K562 (cell line): ENCODE measurements around the gene SAMD4A. TPM values are rescaled to one million over a fixed set of nuclear protein-coding genes. Genes with fewer than 3 reads are reported as not detected.

Source experiments
- ATAC-seq: fragments of 200-7000 bp; cut with Tn5 transposase; 3 replicates; pipeline ENCODE4 v1.9.1; 2020; ENCODE audit warnings: moderate library complexity
- BruUV-seq: library from RNA; stranded (reverse); fragments of 400-500 nt; replicated peaks from 2 replicates; lab custom pipeline; 2021; lab: Mats Ljungman, UMichigan
- CTCF ChIA-PET: fragments of 300-600 bp; formaldehyde crosslinking; extraction: SDS; loops from one replicate; lab custom pipeline; 2021; ENCODE audit warnings: low intra/inter-chr PET ratio; lab: Yijun Ruan, JAX
- POLR2A ChIA-PET: fragments of 300-600, 350-650 bp; sonication (Branson Sonifier 250); formaldehyde crosslinking; extraction: SDS; loops from one replicate; lab custom pipeline; 2021; ENCODE audit warnings: antibody characterized with exemption, inconsistent platforms; lab: Yijun Ruan, JAX
- DNase-seq, 4 experiments: peaks; one replicate each; pipeline versions ENCODE4 v3.0.0 to v3.0.0-alpha.2; 2011 to 2018; ENCODE audit warnings: low spot score in 3 of 4, mixed read lengths in 3 of 4; ENCODE audit errors: extremely low read depth in 1 of 4
- FAIRE-seq: peaks from 2 replicates; lab custom pipeline; 2011; peaks lifted over from hg19 to GRCh38; lab: Jason Lieb, UNC
- H2AFZ ChIP-seq: 2 replicates; pipeline ENCODE4 v1.6.0; 2011; ENCODE audit warnings: low read depth, low read length, control low read depth, inconsistent platforms
- H3K27ac ChIP-seq: fragments of 200-600 bp; 3 replicates; pipeline ENCODE4 v1.8.0; 2011; ENCODE audit warnings: low read depth, mild to moderate bottlenecking, control low read depth, inconsistent platforms, low read length, moderate library complexity, mixed read lengths; ENCODE audit errors: extremely low read depth
- H3K27me3 ChIP-seq, 2 experiments: fragments of 300-600 bp in 1 of 2; 2 replicates in 1 of 2; 3 replicates in 1 of 2; pipeline versions ENCODE4 v1.6.0 to v1.8.0; 2011; ENCODE audit warnings: inconsistent platforms in 2 of 2, low read length in 2 of 2, mild to moderate bottlenecking in 1 of 2, mixed read lengths in 1 of 2, moderate library complexity in 1 of 2; ENCODE audit not compliant: control insufficient read depth in 2 of 2, insufficient read depth in 2 of 2
- H3K36me3 ChIP-seq: fragments of 300-600 bp; 3 replicates; pipeline ENCODE4 v1.8.0; 2011; ENCODE audit warnings: mild to moderate bottlenecking, low read length, inconsistent platforms; ENCODE audit not compliant: control insufficient read depth, insufficient read depth
- H3K4me1 ChIP-seq, 2 experiments: fragments of 200-600 bp in 1 of 2; replicated peaks in 1 of 2; 2 replicates in 1 of 2; 3 replicates in 1 of 2; pipeline versions ENCODE4 v1.5.1 to v1.8.0; 2011; ENCODE audit warnings: inconsistent platforms in 2 of 2, low read length in 2 of 2, mild to moderate bottlenecking in 1 of 2, mixed read lengths in 1 of 2, moderate library complexity in 1 of 2; ENCODE audit not compliant: control insufficient read depth in 2 of 2, insufficient read depth in 2 of 2
- H3K4me2 ChIP-seq: 2 replicates; pipeline ENCODE4 v1.6.1; 2011; ENCODE audit warnings: low read length, control low read depth, inconsistent platforms, mixed read lengths; ENCODE audit not compliant: insufficient read depth
- H3K4me3 ChIP-seq: fragments of 200-600 bp; sonication (generic), shearing (Covaris generic); 2 replicates; pipeline ENCODE4 v1.5.1; 2016; ENCODE audit warnings: control low read depth, inconsistent platforms
- H3K79me2 ChIP-seq: fragments of 200-600 bp; 3 replicates; pipeline ENCODE4 v1.8.0; 2011; ENCODE audit warnings: low read length, inconsistent platforms; ENCODE audit not compliant: control insufficient read depth, insufficient read depth
- H3K9ac ChIP-seq, 2 experiments: 2 replicates each; pipeline versions ENCODE4 v1.6.0 to v1.6.1; 2011; ENCODE audit warnings: low read depth in 2 of 2, low read length in 2 of 2, control low read depth in 1 of 2, inconsistent platforms in 1 of 2, mild to moderate bottlenecking in 1 of 2, mixed read lengths in 1 of 2; ENCODE audit not compliant: insufficient read depth in 1 of 2
- H3K9me1 ChIP-seq: one replicate; pipeline ENCODE4 v1.6.0; 2011; ENCODE audit warnings: inconsistent platforms, mild to moderate bottlenecking, low read length, moderate library complexity; ENCODE audit not compliant: control insufficient read depth, insufficient read depth
- H3K9me3 ChIP-seq: replicated peaks from 2 replicates; pipeline ENCODE4 v1.5.1; 2011; ENCODE audit warnings: low read depth, low read length, inconsistent platforms; ENCODE audit not compliant: control insufficient read depth, insufficient read depth
- H4K20me1 ChIP-seq: replicated peaks from 2 replicates; pipeline ENCODE4 v1.6.1; 2011; ENCODE audit warnings: low read length, inconsistent platforms, mixed read lengths; ENCODE audit not compliant: control insufficient read depth, insufficient read depth
- BCOR ChIP-seq: fragments of 450-650 bp; IDR thresholded peaks from 2 replicates; pipeline ENCODE4 v1.6.1; 2016
- BHLHE40 ChIP-seq: IDR thresholded peaks from 2 replicates; pipeline ENCODE4 v1.6.1; 2011; ENCODE audit warnings: low read length, improper control_type of control experiment
- BMI1 ChIP-seq: fragments of 150-350 bp; IDR thresholded peaks from 2 replicates; pipeline ENCODE4 v1.6.1; 2014; ENCODE audit warnings: low read length
- NR4A1 ChIP-seq, 2 experiments: fragments of 250-450 bp in 1 of 2; fragments of 450-650 bp in 1 of 2; sonication (Bioruptor Pico) in 1 of 2; IDR thresholded peaks; 2 replicates each; pipeline versions ENCODE4 v1.4.0 to v1.6.1; 2016 to 2020; ENCODE audit warnings: mild to moderate bottlenecking in 2 of 2, missing compliant biosample characterization in 1 of 2, missing genetic modification characterization in 1 of 2, moderate library complexity in 1 of 2
- SAFB ChIP-seq: fragments of 200-400 bp; formaldehyde crosslinking; IDR thresholded peaks from 2 replicates; pipeline ENCODE4 v1.6.1; 2017; ENCODE audit warnings: low read depth, low read length, borderline replicate concordance
- SIRT6 ChIP-seq: IDR thresholded peaks from one replicate; pipeline ENCODE4 v1.6.1; 2012; ENCODE audit warnings: low read depth, mild to moderate bottlenecking, control low read depth, inconsistent platforms, low read length, moderate library complexity
- TCF7 ChIP-seq: sonication (generic); IDR thresholded peaks from 2 replicates; pipeline ENCODE4 v1.6.1; 2016; ENCODE audit warnings: antibody characterized with exemption, borderline replicate concordance
- TRIM24 ChIP-seq, 2 experiments: fragments of 450-650 bp; IDR thresholded peaks; 2 replicates each; pipeline ENCODE4 v1.6.1; 2016
- ZMIZ1 ChIP-seq, 2 experiments: fragments of 150-350 bp in 1 of 2; IDR thresholded peaks; 2 replicates each; pipeline ENCODE4 v1.6.1; 2012 to 2016; ENCODE audit warnings: low read depth in 2 of 2, low read length in 2 of 2, mild to moderate bottlenecking in 1 of 2, moderate library complexity in 1 of 2
- WGBS: fragments of 100-300 bp; shearing (Covaris generic); methylation state at CpG from one replicate; pipeline ENCODE4 v1.1.6; 2016; ENCODE audit warnings: low coverage, mixed read lengths; ENCODE audit not compliant: insufficient coverage; ENCODE audit errors: missing lambda C conversion rate; 5-methylcytosine and 5-hydroxymethylcytosine counted together
- in situ Hi-C: fragments of 300-500 bp; cut with MboI; formaldehyde crosslinking; loops from 4 replicates; pipeline ENCODE4 v1.15.0; 2018; ENCODE audit warnings: inconsistent platforms, mixed read lengths
- intact Hi-C: fragments of 100-400 bp; cut with micrococcal nuclease; formaldehyde crosslinking; loops from 2 replicates; pipeline ENCODE4 v1.14.2; 2022
- polyA plus RNA-seq, 8 experiments: library from polyadenylated mRNA; depleted of rRNA in 4 of 8; stranded (reverse) in 5 of 8; unstranded in 3 of 8; fragments of >200 nt; fragmentation: Nextera tagmentation in 2 of 8; fragmentation: Illumina TruSeq in 1 of 8; extraction: Ambion mirVana in 2 of 8; extraction: Trizol in 1 of 8; gene quantifications; 2 replicates each; pipeline versions ENCODE4 v1.2.1 to v1.2.3, GENCODE V29; 2011 to 2014; ENCODE audit warnings: inconsistent platforms in 1 of 8, missing spikeins in 1 of 8
- total RNA-seq, 7 experiments: library from RNA; depleted of rRNA in 6 of 7; stranded (reverse); fragments of >200 nt in 6 of 7; fragmentation: Illumina TruSeq in 2 of 7; extraction: Trizol in 2 of 7; gene quantifications; 2 replicates each; pipeline versions ENCODE4 v1.2.1 to v1.2.3, GENCODE V29; 2011 to 2021; ENCODE audit warnings: low replicate concordance in 1 of 7
- TF ChIP-seq, protein P1 (sequence below), 2 experiments: IDR thresholded peaks; 2 replicates each; pipeline ENCODE4 v1.6.1; 2012; ENCODE audit warnings: improper control_type of control experiment in 2 of 2, low read depth in 2 of 2, low read length in 2 of 2, borderline replicate concordance in 1 of 2

Gene SAMD4A
- total and polyA plus RNA-seq, 9 of the 15 experiments (the other 6 are each of a cell fraction or from before 2014, with no cell fraction given) = 0.66 to 6.8 (median 3.3) TPM

DNA sequence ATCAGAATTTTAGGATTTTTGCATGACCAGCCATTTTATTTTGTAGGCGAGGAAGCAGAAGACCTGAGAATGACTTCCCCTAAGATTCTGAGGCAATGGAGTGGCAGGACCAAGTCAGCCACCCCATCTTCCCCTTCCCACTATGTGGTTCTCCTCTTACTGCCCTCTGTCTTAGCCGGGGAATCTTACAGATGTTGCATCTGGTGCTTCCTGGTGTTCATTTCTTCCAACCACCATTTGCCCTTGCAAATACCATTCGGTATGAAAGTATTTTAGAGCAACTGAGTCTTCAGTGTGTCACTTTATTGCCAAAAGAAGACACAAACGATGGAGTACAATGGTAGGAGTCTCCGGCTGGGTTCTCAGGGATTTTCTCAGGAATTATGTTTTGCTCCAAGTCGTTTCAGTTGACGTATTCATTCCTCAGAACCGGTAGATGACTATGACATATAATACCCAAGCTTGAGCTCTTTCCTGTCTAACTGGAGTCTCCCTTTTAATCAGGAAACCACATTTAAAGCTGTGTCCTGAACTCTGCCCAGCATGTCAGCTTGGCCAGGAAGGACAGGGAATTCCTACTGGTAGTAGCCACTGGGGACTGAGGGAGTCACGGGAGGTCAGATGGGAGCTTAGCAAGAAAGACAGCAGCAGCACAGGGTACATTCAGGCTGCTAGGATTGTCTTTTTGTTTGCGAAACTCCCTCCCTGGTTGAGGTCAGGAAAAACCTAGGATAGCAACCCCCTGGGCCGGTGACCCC lies 87.0 kb downstream of the SAMD4A start:
- no peaks in the 10 kb centered on the region for H3K79me2 ChIP-seq
- no peak overlapping the region for H3K4me2 ChIP-seq
- POLR2A ChIA-PET = no interaction called here
- H3K4me1 ChIP-seq = no peaks in the 10 kb centered on the region; a peak in 2 of 5 replicates
- no peak overlapping the region for H3K9ac ChIP-seq
- in situ Hi-C loops = loop anchor here (5.0 kb wide), 1 partner anchor 37 kb away; no protein-coding TSS in a partner anchor
- no peak overlapping the region for H3K27ac ChIP-seq
- TF ChIP-seq, protein P1, sequence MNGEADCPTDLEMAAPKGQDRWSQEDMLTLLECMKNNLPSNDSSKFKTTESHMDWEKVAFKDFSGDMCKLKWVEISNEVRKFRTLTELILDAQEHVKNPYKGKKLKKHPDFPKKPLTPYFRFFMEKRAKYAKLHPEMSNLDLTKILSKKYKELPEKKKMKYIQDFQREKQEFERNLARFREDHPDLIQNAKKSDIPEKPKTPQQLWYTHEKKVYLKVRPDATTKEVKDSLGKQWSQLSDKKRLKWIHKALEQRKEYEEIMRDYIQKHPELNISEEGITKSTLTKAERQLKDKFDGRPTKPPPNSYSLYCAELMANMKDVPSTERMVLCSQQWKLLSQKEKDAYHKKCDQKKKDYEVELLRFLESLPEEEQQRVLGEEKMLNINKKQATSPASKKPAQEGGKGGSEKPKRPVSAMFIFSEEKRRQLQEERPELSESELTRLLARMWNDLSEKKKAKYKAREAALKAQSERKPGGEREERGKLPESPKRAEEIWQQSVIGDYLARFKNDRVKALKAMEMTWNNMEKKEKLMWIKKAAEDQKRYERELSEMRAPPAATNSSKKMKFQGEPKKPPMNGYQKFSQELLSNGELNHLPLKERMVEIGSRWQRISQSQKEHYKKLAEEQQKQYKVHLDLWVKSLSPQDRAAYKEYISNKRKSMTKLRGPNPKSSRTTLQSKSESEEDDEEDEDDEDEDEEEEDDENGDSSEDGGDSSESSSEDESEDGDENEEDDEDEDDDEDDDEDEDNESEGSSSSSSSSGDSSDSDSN (IDR thresholded peaks at IDR 0.05; ENCODE audit: borderline replicate concordance in 1 of 2, low read depth in 2 of 2, low read length in 2 of 2) = no peak
- TF ChIP-seq SIRT6 (no peak), BHLHE40 (no peak), NR4A1 (CRISPR knock-in tag; IDR thresholded peaks at IDR 0.05) (no peak), NR4A1 (tag; IDR thresholded peaks at IDR 0.05) (no peak), TCF7 (no peak), SAFB (no peak), BCOR (no peak), TRIM24 (IDR thresholded peaks at IDR 0.05) (no peak), ZMIZ1 (IDR thresholded peaks at IDR 0.05; ENCODE audit: low read depth in 2 of 2, low read length in 2 of 2) (no peak), BMI1 (no peak)
- no peaks in the 10 kb centered on the region for H4K20me1 ChIP-seq
- CTCF ChIA-PET = no interaction called here
- ATAC-seq = no peak
- no peak overlapping the region for H2AFZ ChIP-seq
- H3K9me3 ChIP-seq = no peaks in the 10 kb centered on the region
- BruUV-seq = no TSS peak
- no peak for DNase-seq
- H3K9me1 ChIP-seq = no peaks in the 10 kb centered on the region
- no peaks in the 10 kb centered on the region for H3K27me3 ChIP-seq
- H3K36me3 ChIP-seq = no peaks in the 10 kb centered on the region
- intact Hi-C loops = no loop called here
- WGBS = 73% methylated on average over 11 of the region's 11 CpGs
- no peak overlapping the region for H3K4me3 ChIP-seq
- FAIRE-seq = no peak
